ENCODE data around the gene ARL15.

DNA sequence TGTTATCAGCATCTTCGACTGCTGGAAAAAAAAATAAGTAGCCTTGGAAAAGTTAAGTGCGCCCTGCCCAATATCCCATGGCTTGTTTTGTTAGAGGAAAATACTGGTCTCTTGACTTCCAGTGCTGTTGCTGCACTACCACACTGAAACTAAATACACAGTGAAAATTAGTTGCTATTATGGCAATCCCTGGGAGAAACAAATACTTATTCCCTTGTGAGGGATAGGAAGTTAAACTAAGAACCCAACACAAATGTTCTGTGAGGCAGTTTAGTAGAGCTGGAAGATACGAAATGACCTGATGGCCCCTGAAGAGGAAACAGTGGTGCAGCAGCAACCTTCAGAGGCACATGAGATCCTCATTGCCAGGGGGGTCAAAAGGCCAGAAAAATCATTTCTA, 164.0 kb downstream of the ARL15 start:
- TF ChIP-seq EZH2 (IDR thresholded peaks at IDR 0.05) = no peak
- TF ChIP-seq POLR2AphosphoS5 (IDR thresholded peaks at IDR 0.05; ENCODE audit: borderline replicate concordance, low read depth, low read length) = no peak
